HT1080 (cell line): Measurements from ENCODE around the gene HLA-E. TPM values are rescaled to one million over a fixed set of nuclear protein-coding genes. Genes with fewer than 3 reads are reported as not detected.
"Not testable (repeated sequence)": the region's sequence is repeated elsewhere in the genome, so short reads cannot be mapped to it uniquely, and the experiment has no call there.

ENCODE experiments used
- DNase-seq: peaks from one replicate; pipeline ENCODE4 v3.0.0-alpha.2; 2015; ENCODE audit warnings: low read depth
- total RNA-seq: library from RNA; depleted of rRNA; stranded (reverse); fragments of >200 nt; shearing (Covaris generic); gene quantifications from 2 replicates; pipeline ENCODE4 v1.2.3, GENCODE V29; 2014

HLA-E gene
- total RNA-seq, 1 experiment from 2014 or later: 51.9 TPM

- DNase-seq: peak; percentile 85
Measured at GRCh38 chr6:30500421-30501355, 11.4 kb downstream of the HLA-E start.

GRCh38 chr6:30507849-30508827 is 18.8 kb downstream of the HLA-E start:
- no peak for DNase-seq

- peak; percentile 78 for DNase-seq
Measured at GRCh38 chr6:30508890-30509736, 19.8 kb downstream of the HLA-E start.

GRCh38 chr6:30510419-30511168 is 21.3 kb downstream of the HLA-E start:
- DNase-seq: no peak

- no peak for DNase-seq
Measured at GRCh38 chr6:30511169-30511546, 21.8 kb downstream of the HLA-E start.

GRCh38 chr6:30513451-30513850 is 24.1 kb downstream of the HLA-E start:
- no peak for DNase-seq

- DNase-seq: no peak
Measured at GRCh38 chr6:30515106-30515505, 25.8 kb downstream of the HLA-E start.

GRCh38 chr6:30515944-30516753 is 26.8 kb downstream of the HLA-E start:
- DNase-seq: peak; percentile 74

- DNase-seq: not testable (repeated sequence)
Measured at GRCh38 chr6:30516754-30517076, 27.4 kb downstream of the HLA-E start.

GRCh38 chr6:30517767-30518504 is 28.6 kb downstream of the HLA-E start:
- not testable (repeated sequence) for DNase-seq

- DNase-seq: not testable (repeated sequence)
Measured at GRCh38 chr6:30518505-30519145, 29.3 kb downstream of the HLA-E start.

- DNase-seq: no peak
Measured at GRCh38 chr6:30520522-30520921, 31.2 kb downstream of the HLA-E start.

- peak; percentile 38 for DNase-seq
Measured at GRCh38 chr6:30521082-30521481, 31.8 kb downstream of the HLA-E start.

- not testable (repeated sequence) for DNase-seq
Measured at GRCh38 chr6:30521952-30522351, 32.6 kb downstream of the HLA-E start.

GRCh38 chr6:30526444-30526843 is 37.1 kb downstream of the HLA-E start:
- not testable (repeated sequence) for DNase-seq

GRCh38 chr6:30529349-30529875 is 40.1 kb downstream of the HLA-E start:
- not testable (repeated sequence) for DNase-seq

GRCh38 chr6:30530014-30530413 is 40.7 kb downstream of the HLA-E start:
- no peak for DNase-seq
